ENCODE measurements around the gene NUDCD2. TPM values are rescaled to one million over a fixed set of nuclear protein-coding genes. Genes with fewer than 3 reads are reported as not detected.
A peak's percentile ranks its signal among the peaks of the same experiment; 100 is the strongest.

NUDCD2 gene
- total and polyA plus RNA-seq, 9 of the 15 experiments (the other 6 are each of a cell fraction or from before 2014, with no cell fraction given): 14.6 to 76.9 (median 32.5) TPM

- H3K4me2 ChIP-seq (ENCODE audit: insufficient read depth, low read length): no peak overlapping the region
- H3K27ac ChIP-seq (ENCODE audit: extremely low read depth, low read depth, low read length): no peak overlapping the region
- H3K9me1 ChIP-seq (ENCODE audit: control insufficient read depth, insufficient read depth, low read length): no peaks in the 10 kb centered on the region
- WGBS (ENCODE audit: insufficient coverage, low coverage, missing lambda C conversion rate): 19% methylated on average over 1 of the region's 1 CpG
- in situ Hi-C loops (cut with MboI) (no loop called here), intact Hi-C loops (cut with micrococcal nuclease) (no loop called here)
- H3K79me2 ChIP-seq (ENCODE audit: control insufficient read depth, insufficient read depth, low read length): peaks cover 7% of the 10 kb centered on the region; the same call in 2 of the 3 replicates
- no peak for ATAC-seq
- no peak overlapping the region for H3K4me3 ChIP-seq
- no TSS peak for BruUV-seq (replicated peaks)
- FAIRE-seq: peak; percentile 35
- TF ChIP-seq RBM25 (IDR thresholded peaks at IDR 0.05; ENCODE audit: low read depth, low read length, severe bottlenecking) (no peak), CTBP1 (IDR thresholded peaks at IDR 0.05; ENCODE audit: borderline replicate concordance) (peak; percentile 68), JUND (IDR thresholded peaks at IDR 0.05; ENCODE audit: borderline replicate concordance, low read depth, low read length) (peak; percentile 13; the same call in 1 of the 2 replicates), JUND (tag; IDR thresholded peaks at IDR 0.05; ENCODE audit: borderline replicate concordance, low read depth, low read length) (no peak; the same call in 2 of the 3 replicates), TEAD4 (IDR thresholded peaks at IDR 0.05; ENCODE audit: low read length) (peak; percentile 77), TEAD4 (CRISPR knock-in tag; IDR thresholded peaks at IDR 0.05; ENCODE audit: borderline replicate concordance) (no peak), FOSL1 (tag; conservative IDR thresholded peaks at IDR 0.05) (peak; percentile 80), TEAD1 (CRISPR knock-in tag; IDR thresholded peaks at IDR 0.05) (peak; percentile 38 to 44; a peak in 1 of 4 replicates), RCOR1 (IDR thresholded peaks at IDR 0.05; ENCODE audit: borderline replicate concordance in 1 of 2, low read depth in 2 of 2, low read length in 2 of 2) (peak in 1 of 2 experiments; percentile 53; a peak in 1 of 4 replicates), ZNF780A (CRISPR knock-in tag; IDR thresholded peaks at IDR 0.05) (no peak), ARID1B (IDR thresholded peaks at IDR 0.05) (0 out of 2 replicates have a peak, but pooled peaks have one; percentile 18)
- TF ChIP-seq, protein P1, sequence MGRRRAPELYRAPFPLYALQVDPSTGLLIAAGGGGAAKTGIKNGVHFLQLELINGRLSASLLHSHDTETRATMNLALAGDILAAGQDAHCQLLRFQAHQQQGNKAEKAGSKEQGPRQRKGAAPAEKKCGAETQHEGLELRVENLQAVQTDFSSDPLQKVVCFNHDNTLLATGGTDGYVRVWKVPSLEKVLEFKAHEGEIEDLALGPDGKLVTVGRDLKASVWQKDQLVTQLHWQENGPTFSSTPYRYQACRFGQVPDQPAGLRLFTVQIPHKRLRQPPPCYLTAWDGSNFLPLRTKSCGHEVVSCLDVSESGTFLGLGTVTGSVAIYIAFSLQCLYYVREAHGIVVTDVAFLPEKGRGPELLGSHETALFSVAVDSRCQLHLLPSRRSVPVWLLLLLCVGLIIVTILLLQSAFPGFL (CRISPR knock-in tag; IDR thresholded peaks at IDR 0.05): no peak
- H3K4me1 ChIP-seq (replicated peaks in 1 of 2; ENCODE audit: control insufficient read depth in 2 of 2, insufficient read depth in 2 of 2, low read length in 2 of 2): peaks cover 0 to 5% of the 10 kb centered on the region in 2 experiments; a peak in 2 of 5 replicates
- no peaks in the 10 kb centered on the region for H3K36me3 ChIP-seq (ENCODE audit: control insufficient read depth, insufficient read depth, low read length)
- no peaks in the 10 kb centered on the region for H4K20me1 ChIP-seq (replicated peaks; ENCODE audit: control insufficient read depth, insufficient read depth, low read length)
- ChIA-PET POLR2A (interaction anchor here (0.6 to 1.2 kb wide), 2 partner anchors 8 to 45 kb away, joined by 3 read pairs; no protein-coding TSS in a partner anchor), CTCF (ENCODE audit: low intra/inter-chr PET ratio) (no interaction called here)
- H2AFZ ChIP-seq (ENCODE audit: low read depth, low read length): no peak overlapping the region
- H3K27me3 ChIP-seq (ENCODE audit: control insufficient read depth in 2 of 2, insufficient read depth in 2 of 2, low read length in 2 of 2): no peaks in the 10 kb centered on the region
- no peaks in the 10 kb centered on the region for H3K9me3 ChIP-seq (replicated peaks; ENCODE audit: control insufficient read depth, insufficient read depth, low read depth, low read length)
- no peak overlapping the region for H3K9ac ChIP-seq (ENCODE audit: insufficient read depth in 1 of 2, low read depth in 2 of 2, low read length in 2 of 2)
- peak in 2 of 4 experiments; percentile 10 to 22 for DNase-seq (ENCODE audit: extremely low read depth in 1 of 4, low spot score in 3 of 4)
Measured at GRCh38 chr5:163498886-163499285, 39.0 kb upstream of the NUDCD2 start.

All from K562 (cell line).